Measurements from ENCODE around the gene TRABD2B. TPM values are rescaled to one million over a fixed set of nuclear protein-coding genes. Genes with fewer than 3 reads are reported as not detected.

TRABD2B gene
- polyA plus RNA-seq, 1 of the 3 experiments (the other 2 are of a cell fraction): 0.03 TPM

- WGBS (ENCODE audit: low lambda C conversion rate): 18% methylated on average over 2 of the region's 4 CpGs
- no peaks in the 10 kb centered on the region for H3K9me2 ChIP-seq
- H3K4me1 ChIP-seq (ENCODE audit: control insufficient read depth in 1 of 2, insufficient read depth in 2 of 2, low read depth in 1 of 2, low read length in 1 of 2): no peaks in the 10 kb centered on the region
- no peaks in the 10 kb centered on the region for H3K36me3 ChIP-seq (replicated peaks in 1 of 2; ENCODE audit: control insufficient read depth in 1 of 2, insufficient read depth in 2 of 2, low read length in 1 of 2)
- no peak overlapping the region for H3K4me2 ChIP-seq
- H3K9me3 ChIP-seq: no peaks in the 10 kb centered on the region
- POLR2A ChIA-PET: no interaction called here
- H3K79me2 ChIP-seq (ENCODE audit: insufficient read depth): no peaks in the 10 kb centered on the region
- H3K27me3 ChIP-seq (ENCODE audit: insufficient read depth): no peaks in the 10 kb centered on the region
- no peaks in the 10 kb centered on the region for H3F3A ChIP-seq (replicated peaks; ENCODE audit: insufficient read depth)
- H3K4me3 ChIP-seq (ENCODE audit: low read depth in 2 of 2, low read length in 1 of 2): no peak overlapping the region
- TF ChIP-seq, protein P1, sequence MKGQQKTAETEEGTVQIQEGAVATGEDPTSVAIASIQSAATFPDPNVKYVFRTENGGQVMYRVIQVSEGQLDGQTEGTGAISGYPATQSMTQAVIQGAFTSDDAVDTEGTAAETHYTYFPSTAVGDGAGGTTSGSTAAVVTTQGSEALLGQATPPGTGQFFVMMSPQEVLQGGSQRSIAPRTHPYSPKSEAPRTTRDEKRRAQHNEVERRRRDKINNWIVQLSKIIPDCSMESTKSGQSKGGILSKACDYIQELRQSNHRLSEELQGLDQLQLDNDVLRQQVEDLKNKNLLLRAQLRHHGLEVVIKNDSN (IDR thresholded peaks at IDR 0.05; ENCODE audit: borderline replicate concordance, low read depth): no peak
- TF ChIP-seq, protein P2, sequence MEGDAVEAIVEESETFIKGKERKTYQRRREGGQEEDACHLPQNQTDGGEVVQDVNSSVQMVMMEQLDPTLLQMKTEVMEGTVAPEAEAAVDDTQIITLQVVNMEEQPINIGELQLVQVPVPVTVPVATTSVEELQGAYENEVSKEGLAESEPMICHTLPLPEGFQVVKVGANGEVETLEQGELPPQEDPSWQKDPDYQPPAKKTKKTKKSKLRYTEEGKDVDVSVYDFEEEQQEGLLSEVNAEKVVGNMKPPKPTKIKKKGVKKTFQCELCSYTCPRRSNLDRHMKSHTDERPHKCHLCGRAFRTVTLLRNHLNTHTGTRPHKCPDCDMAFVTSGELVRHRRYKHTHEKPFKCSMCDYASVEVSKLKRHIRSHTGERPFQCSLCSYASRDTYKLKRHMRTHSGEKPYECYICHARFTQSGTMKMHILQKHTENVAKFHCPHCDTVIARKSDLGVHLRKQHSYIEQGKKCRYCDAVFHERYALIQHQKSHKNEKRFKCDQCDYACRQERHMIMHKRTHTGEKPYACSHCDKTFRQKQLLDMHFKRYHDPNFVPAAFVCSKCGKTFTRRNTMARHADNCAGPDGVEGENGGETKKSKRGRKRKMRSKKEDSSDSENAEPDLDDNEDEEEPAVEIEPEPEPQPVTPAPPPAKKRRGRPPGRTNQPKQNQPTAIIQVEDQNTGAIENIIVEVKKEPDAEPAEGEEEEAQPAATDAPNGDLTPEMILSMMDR (IDR thresholded peaks at IDR 0.05): no peak
- TF ChIP-seq RCOR1 (IDR thresholded peaks at IDR 0.05; ENCODE audit: low read length): no peak
- TF ChIP-seq EZH2phosphoT487 (IDR thresholded peaks at IDR 0.05; ENCODE audit: borderline replicate concordance, low read depth): no peak
- TF ChIP-seq TCF12 (IDR thresholded peaks at IDR 0.05): no peak
- TF ChIP-seq MXI1 (IDR thresholded peaks at IDR 0.05; ENCODE audit: low read depth, low read length): no peak
- TF ChIP-seq, protein P3, sequence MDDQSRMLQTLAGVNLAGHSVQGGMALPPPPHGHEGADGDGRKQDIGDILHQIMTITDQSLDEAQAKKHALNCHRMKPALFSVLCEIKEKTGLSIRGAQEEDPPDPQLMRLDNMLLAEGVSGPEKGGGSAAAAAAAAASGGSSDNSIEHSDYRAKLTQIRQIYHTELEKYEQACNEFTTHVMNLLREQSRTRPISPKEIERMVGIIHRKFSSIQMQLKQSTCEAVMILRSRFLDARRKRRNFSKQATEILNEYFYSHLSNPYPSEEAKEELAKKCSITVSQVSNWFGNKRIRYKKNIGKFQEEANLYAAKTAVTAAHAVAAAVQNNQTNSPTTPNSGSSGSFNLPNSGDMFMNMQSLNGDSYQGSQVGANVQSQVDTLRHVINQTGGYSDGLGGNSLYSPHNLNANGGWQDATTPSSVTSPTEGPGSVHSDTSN (IDR thresholded peaks at IDR 0.05): no peak
- TF ChIP-seq SIN3A (IDR thresholded peaks at IDR 0.05; ENCODE audit: borderline replicate concordance, low read depth, low read length): no peak
- TF ChIP-seq RAD21 (IDR thresholded peaks at IDR 0.05; ENCODE audit: low read length): no peak
- CTCF ChIA-PET: interaction anchor here (0.7 to 4.6 kb wide), 16 partner anchors 8 to 417 kb away, joined by 3 to 25 read pairs (median 4); no protein-coding TSS in a partner anchor
- no peak for DNase-seq
- H3K9ac ChIP-seq: no peak overlapping the region
- H3K27ac ChIP-seq (ENCODE audit: low read depth in 2 of 2, low read length in 1 of 2): no peak overlapping the region
- no peak overlapping the region for H2AFZ ChIP-seq (ENCODE audit: low read depth)
- H4K20me1 ChIP-seq (ENCODE audit: insufficient read depth): no peaks in the 10 kb centered on the region
Measured at GRCh38 chr1:47785118-47785517, 212.1 kb downstream of the TRABD2B start.

- no peaks in the 10 kb centered on the region for H3K9me3 ChIP-seq
- POLR2A ChIA-PET: no interaction called here
- no peak overlapping the region for H3K4me2 ChIP-seq
- H3K36me3 ChIP-seq (replicated peaks in 1 of 2; ENCODE audit: control insufficient read depth in 1 of 2, insufficient read depth in 2 of 2, low read length in 1 of 2): no peaks in the 10 kb centered on the region
- no peak overlapping the region for H3K9ac ChIP-seq
- CTCF ChIA-PET: interaction anchor here (0.7 to 4.6 kb wide), 4 partner anchors 8 to 352 kb away, joined by 3 to 25 read pairs (median 6); no protein-coding TSS in a partner anchor
- no peaks in the 10 kb centered on the region for H3K27me3 ChIP-seq (ENCODE audit: insufficient read depth)
- no peaks in the 10 kb centered on the region for H3F3A ChIP-seq (replicated peaks; ENCODE audit: insufficient read depth)
- WGBS (ENCODE audit: low lambda C conversion rate): 48% methylated on average over 6 of the region's 6 CpGs
- H2AFZ ChIP-seq (ENCODE audit: low read depth): no peak overlapping the region
- no peak for DNase-seq
- no peaks in the 10 kb centered on the region for H3K9me2 ChIP-seq
- H3K4me1 ChIP-seq (ENCODE audit: control insufficient read depth in 1 of 2, insufficient read depth in 2 of 2, low read depth in 1 of 2, low read length in 1 of 2): peaks cover 0 to 4% of the 10 kb centered on the region in 2 experiments; a peak in 1 of 4 replicates
- no peaks in the 10 kb centered on the region for H3K79me2 ChIP-seq (ENCODE audit: insufficient read depth)
- H3K27ac ChIP-seq (ENCODE audit: low read depth in 2 of 2, low read length in 1 of 2): no peak overlapping the region
- H3K4me3 ChIP-seq (ENCODE audit: low read depth in 2 of 2, low read length in 1 of 2): no peak overlapping the region
- TF ChIP-seq POLR2AphosphoS5 (IDR thresholded peaks at IDR 0.05; ENCODE audit: low read depth, low read length): no peak
- no peak for TF ChIP-seq IRF3 (IDR thresholded peaks at IDR 0.05; ENCODE audit: low read depth, low read length)
- TF ChIP-seq SIN3A (IDR thresholded peaks at IDR 0.05; ENCODE audit: borderline replicate concordance, low read depth, low read length): no peak
- no peak for TF ChIP-seq FOSL2 (IDR thresholded peaks at IDR 0.05; ENCODE audit: borderline replicate concordance, low read depth)
- TF ChIP-seq, protein P3 (IDR thresholded peaks at IDR 0.05): no peak
- TF ChIP-seq RFX5 (IDR thresholded peaks at IDR 0.05; ENCODE audit: low read length): no peak
- TF ChIP-seq EP300 (IDR thresholded peaks at IDR 0.05; ENCODE audit: borderline replicate concordance in 1 of 2, low read depth in 1 of 2, low read length in 1 of 2): no peak
- TF ChIP-seq, protein P4, sequence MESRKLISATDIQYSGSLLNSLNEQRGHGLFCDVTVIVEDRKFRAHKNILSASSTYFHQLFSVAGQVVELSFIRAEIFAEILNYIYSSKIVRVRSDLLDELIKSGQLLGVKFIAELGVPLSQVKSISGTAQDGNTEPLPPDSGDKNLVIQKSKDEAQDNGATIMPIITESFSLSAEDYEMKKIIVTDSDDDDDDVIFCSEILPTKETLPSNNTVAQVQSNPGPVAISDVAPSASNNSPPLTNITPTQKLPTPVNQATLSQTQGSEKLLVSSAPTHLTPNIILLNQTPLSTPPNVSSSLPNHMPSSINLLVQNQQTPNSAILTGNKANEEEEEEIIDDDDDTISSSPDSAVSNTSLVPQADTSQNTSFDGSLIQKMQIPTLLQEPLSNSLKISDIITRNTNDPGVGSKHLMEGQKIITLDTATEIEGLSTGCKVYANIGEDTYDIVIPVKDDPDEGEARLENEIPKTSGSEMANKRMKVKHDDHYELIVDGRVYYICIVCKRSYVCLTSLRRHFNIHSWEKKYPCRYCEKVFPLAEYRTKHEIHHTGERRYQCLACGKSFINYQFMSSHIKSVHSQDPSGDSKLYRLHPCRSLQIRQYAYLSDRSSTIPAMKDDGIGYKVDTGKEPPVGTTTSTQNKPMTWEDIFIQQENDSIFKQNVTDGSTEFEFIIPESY (IDR thresholded peaks at IDR 0.05; ENCODE audit: borderline replicate concordance, low read depth): no peak
- no peak for TF ChIP-seq MXI1 (IDR thresholded peaks at IDR 0.05; ENCODE audit: low read depth, low read length)
- no peak for TF ChIP-seq RXRA (IDR thresholded peaks at IDR 0.05; ENCODE audit: borderline replicate concordance, low read depth)
- TF ChIP-seq ELF1 (IDR thresholded peaks at IDR 0.05): no peak
- no peaks in the 10 kb centered on the region for H4K20me1 ChIP-seq (ENCODE audit: insufficient read depth)
Measured at GRCh38 chr1:47784497-47784822, 212.7 kb downstream of the TRABD2B start.

Measured in SK-N-SH (cell line).